Upper lobe of left lung (tissue), 4 donors: ENCODE data around the gene UBAP2.

Experiments used
- CTCF ChIP-seq, 6 experiments: fragments of 450-650 bp in 4 of 6; fragments of 200-600 bp in 2 of 6; sonication (generic) in 2 of 6; IDR thresholded peaks; one replicate each; pipeline ENCODE4 v1.5.1; 2016 to 2019; ENCODE audit warnings: antibody characterized with exemption in 6 of 6
- POLR2AphosphoS5 ChIP-seq, 2 donors: sonication (generic); formaldehyde crosslinking; IDR thresholded peaks; one replicate each; pipeline ENCODE4 v1.5.1; 2017; ENCODE audit warnings: antibody characterized with exemption in 2 of 2

GRCh38 chr9:34079181-34079580, 30.5 kb upstream of the UBAP2 start:
- TF ChIP-seq POLR2AphosphoS5 (IDR thresholded peaks at IDR 0.05) (no peak), CTCF (IDR thresholded peaks at IDR 0.05) (no peak)
